ENCODE data around the gene LRRC4.

DNA sequence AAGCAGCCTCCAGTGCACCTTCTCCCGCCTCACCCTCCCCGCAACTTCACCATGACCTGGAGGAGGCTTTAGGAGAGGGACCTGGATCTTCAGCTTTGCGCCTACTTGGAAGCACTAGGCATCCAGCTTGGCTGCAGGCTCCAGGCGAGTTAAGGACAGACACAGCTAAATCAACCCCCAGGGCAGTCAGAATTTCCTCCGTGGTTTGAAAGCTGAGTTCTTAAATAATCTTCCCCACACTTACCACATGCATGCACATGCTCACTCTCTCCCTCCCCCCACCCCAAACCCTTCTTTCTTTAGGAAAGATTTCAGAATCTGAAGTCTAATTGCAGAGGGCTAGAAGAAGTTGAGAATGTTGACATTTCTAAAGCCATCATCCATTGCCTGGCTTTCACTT, 36.7 kb upstream of the LRRC4 start:
- TF ChIP-seq FOXM1 (IDR thresholded peaks at IDR 0.05; ENCODE audit: low read depth) (no peak), CHD2 (IDR thresholded peaks at IDR 0.05; ENCODE audit: low read length, partially characterized antibody) (no peak)
